HG03520 (cell line): Measurements from ENCODE around the gene PAX6.
A peak's percentile ranks its signal among the peaks of the same experiment; 100 is the strongest.

Experiments
- ATAC-seq: cut with Tn5 transposase; IDR thresholded peaks from one replicate; pipeline ENCODE4 v1.9.1; 2021; ENCODE audit warnings: mild to moderate bottlenecking, moderate library complexity; ENCODE audit not compliant: unreplicated experiment

The PAX6 gene

GRCh38 chr11:31810779-31811647, at the start of gene PAX6:
Gene PAX6, minus strand, starts transcription at chr11:31811322. Its CDS starts 4,911 bp downstream, at chr11:31806411.
- ATAC-seq: peak; percentile 69

DNA sequence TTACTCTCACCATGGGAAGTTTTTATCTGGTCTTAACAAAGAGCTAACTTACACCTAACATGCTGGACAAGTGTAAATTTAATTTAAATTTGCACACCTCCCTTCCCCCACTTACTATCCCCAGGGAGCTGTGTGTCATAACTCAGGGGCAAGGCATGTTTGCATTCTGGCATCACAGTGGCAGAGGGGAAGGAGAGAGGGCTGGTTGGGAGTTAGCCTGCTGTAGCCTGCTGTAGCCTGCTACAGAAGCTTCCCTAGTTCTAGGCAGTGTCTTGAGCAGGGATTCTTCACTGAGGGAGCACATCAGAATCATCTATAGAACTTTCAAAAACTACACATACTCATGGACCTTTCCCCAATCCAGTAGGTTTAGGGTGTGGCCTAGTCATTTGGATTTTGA, 49.3 kb upstream of the PAX6 start:
- ATAC-seq: no peak

GRCh38 chr11:31856248-31856647, 45.1 kb upstream of the PAX6 start:
- ATAC-seq: no peak

- no peak for ATAC-seq
These were observed 44.3 kb upstream of the PAX6 start for GRCh38 chr11:31855466-31855865.

DNA sequence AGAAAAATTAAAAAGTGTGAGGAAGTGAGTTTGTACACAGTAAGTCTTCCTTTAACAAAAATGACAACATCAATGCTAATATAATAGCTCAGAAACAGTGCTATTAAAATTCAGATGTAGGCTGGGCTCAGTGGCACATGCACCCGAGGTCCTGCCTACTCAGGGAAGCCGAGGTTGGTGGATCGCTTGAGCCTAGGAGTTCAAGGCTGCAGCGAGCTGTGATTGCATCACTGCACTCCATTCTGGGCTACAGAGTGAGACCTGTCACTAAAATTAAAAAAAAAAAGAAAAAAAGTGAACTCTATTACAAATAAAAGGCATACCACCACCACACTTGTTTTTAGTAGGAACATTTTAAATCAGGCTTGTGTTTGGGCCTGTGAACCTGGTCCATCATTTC, 39.2 kb upstream of the PAX6 start:
- no peak for ATAC-seq

DNA sequence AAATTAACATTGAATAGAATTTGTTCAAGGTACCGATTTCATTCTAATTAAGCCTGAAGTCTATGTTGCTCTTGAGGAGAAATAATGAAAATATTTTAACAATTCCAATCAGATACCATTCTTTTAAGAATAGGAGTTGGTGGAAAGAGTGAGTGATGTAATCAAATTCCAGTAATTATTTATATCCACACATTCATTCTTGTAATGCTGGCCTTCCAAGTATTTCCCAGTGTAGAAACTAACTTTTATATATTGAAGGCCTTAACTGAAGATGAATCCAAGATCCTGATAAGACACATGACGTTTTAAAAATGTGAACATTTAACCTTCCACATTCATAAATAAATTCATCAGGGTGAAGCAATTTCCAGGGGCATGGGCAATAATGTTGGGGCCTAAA, 36.6 kb upstream of the PAX6 start:
- ATAC-seq: no peak

DNA sequence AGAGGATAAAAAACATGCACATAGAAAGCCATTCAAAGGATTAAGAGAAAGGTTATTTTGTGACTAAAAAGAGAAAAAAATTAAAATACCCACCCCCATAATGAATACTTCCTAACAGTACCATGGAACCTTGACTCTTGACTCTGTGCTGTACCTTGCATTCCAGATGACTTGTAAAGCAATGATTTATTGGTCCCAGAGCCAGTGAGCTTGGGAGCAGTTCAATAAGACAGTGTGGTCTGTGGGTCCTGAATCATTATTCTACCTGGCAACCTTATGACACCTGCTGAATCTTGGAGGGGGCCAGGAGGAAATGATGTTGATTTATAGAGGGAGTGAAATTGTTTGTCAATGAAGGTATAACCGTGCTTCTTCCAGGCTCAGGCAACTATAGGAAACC, 34.2 kb upstream of the PAX6 start:
- no peak for ATAC-seq

GRCh38 chr11:31844351-31844750, 33.2 kb upstream of the PAX6 start:
- no peak for ATAC-seq

GRCh38 chr11:31841435-31841834, 30.3 kb upstream of the PAX6 start:
- ATAC-seq: no peak

DNA sequence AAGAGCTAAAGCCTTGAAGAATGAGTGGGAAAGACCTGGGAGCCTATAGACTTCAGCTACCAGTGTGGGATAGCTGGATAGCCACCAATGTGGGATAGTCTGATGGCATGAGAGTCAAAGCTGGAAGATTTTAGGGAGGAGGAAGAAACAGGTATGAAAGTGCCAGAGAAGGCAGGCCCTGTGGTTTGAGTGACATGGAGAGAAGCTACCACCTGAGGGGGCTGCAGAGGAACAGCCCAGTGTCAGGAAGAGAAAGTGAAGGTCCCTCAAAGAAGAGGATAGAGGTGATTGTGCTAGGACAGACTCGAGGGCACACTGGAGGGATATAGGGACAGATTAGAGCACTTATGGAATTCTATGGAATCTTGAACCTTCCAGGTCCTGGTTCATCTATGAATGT, 23.1 kb upstream of the PAX6 start:
- no peak for ATAC-seq

GRCh38 chr11:31830406-31830805, 19.3 kb upstream of the PAX6 start:
- ATAC-seq: no peak

DNA sequence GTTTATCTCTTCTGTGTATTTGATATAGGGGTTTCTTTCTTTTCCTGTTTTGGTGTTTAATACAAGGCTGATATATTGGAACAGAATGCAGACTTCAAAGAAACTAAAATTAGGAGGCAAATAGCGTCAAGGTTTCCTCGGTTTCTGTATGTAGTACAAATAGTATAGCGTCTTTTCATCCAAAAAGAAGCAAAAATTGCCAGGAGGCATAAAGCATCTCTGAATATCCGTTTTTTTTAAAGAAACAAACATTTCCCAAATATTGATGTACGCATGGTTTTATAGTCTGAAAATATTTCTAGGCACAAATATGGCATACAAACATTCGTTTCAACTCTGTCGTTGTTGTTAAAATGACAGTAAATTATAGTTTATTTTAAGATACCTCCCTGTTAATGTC, 17.1 kb upstream of the PAX6 start:
- ATAC-seq: no peak

DNA sequence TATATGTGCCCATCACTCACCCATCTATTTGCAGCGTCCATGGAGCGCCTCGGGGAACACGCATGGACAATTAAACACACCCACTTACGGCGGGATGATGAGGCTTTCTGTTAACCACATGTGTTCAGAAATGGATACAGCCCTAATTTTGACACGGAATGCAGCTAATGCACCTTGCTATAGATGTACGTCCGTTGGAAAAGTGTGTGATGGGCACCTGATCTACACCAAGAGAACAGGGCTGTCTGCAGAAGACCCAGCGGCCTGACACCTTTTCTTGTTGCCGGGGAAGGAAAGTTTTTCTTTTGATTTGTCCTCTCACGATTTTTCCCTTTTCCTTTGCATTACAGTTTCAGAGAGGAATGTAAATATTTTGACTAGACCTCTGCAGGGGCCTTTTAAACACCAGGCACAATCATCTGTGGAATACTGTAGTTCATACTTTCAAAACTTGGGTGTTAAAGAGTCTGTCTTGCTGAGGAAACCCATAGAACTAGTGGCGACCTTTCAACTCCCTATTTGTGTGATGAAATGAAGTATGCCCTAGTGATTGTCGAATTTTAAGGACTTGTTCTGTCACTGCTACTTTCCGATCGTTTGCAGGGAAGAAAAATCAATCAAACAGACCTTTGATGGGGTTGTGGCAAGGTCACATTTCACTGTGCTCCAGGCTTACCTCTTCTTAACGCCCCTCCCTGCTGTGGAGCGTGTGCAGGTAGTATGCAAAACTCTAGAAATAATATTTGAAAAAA, 16.5 kb upstream of the PAX6 start:
- no peak for ATAC-seq

- ATAC-seq: no peak
These were observed 15.7 kb upstream of the PAX6 start for GRCh38 chr11:31826536-31827438.

DNA sequence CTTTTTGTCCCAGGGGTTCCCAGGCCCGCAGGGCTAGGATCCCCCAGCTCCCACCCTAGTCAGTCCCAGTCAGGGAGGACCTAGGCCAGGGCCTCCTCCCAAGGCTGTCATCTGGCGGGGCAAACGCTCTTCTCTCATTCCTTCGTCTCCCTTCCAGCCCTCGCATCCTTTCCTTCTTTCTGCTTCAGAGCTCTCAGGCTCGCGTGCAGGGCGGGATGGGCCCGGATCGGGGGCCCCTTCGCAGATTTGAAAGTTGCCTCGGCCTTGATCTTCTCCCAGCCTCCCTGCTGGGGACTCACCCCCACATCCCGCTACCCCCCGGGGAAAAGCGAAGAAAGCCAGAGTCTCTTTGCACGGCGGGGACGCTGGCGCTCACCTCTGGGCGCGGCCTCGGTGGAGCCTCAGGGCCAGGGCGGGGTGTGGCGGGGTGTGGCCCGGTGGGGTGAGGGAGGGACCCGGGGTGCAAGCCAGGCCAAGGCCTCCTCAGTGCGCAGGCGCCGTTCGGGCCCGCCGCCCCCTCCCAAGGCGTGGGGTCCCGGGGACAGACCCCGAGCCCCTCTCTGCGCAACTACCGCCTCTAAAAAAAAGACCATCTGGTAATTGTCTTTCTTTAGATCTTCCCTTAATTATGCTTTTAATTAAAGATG, 14.8 kb upstream of the PAX6 start:
- no peak for ATAC-seq

GRCh38 chr11:31824879-31825837, 14.0 kb upstream of the PAX6 start:
- ATAC-seq: no peak

DNA sequence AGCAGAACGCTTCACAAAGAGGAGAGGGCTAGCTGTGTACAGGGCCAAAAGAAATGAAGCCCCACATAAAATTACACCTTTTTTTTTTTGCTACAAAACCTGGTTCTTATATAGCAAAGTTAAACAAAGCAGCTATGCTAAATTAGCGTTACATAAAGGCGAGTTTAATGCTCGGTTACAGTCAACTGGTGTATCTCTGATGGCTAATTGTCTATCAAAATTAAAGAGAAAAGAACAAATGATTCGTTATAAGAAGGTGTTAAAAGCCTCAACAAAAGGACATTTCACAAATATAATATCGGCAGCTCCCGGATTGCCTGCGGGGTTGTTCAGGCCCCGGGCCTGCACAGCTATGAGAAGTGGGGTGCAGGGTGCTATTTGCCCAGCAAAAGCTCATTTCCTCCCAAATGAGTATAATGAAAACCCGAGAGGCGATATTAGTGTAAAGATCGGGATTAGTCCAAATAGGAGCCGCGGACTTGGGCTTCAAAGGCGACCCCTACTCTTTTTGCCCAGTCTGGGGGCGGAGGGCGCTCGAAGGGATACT, 13.3 kb upstream of the PAX6 start:
- ATAC-seq: no peak

DNA sequence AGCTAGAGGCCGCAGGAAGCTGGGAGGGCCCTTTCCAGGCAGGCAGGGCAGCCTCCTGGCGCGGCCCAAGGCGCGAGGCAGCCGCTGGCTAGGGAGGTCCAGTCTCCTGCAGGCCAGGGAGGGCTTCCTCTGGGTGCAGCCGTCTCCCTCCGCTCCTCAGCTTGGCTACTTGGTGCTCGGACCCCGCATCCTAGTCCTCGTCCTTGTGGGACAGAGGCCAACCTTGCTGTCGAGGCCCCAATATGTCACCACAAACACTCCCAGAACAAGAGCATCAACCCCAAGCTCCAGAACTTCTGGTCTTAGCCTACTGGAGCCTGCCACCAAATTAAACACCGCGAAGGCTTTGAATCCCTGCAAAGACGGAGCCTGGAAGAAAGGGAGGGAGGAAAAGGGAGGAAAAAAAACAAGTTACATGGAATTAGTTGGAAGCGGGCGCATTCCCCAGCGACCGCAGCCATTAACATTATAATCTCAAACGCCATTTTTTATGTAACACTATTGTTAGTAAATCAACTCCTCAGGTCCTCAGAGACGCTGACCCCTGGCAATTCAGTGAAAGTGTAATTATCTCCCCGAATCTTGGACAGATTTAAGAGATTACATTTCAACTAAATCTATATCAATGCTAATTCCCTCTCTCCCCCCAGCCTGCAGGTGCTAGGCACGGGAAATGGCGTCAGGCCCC, 12.7 kb upstream of the PAX6 start:
- ATAC-seq: no peak
